K562 (cell line): ENCODE measurements around the gene SLC18B1. TPM values are rescaled to one million over a fixed set of nuclear protein-coding genes. Genes with fewer than 3 reads are reported as not detected.

ENCODE experiments used
- ARHGAP35 ChIP-seq: fragments of 450-650 bp; IDR thresholded peaks from 2 replicates; pipeline ENCODE4 v1.6.1; 2018; ENCODE audit not compliant: partially characterized antibody
- CAMTA2 ChIP-seq: fragments of 250-450 bp; sonication (Bioruptor Pico); conservative IDR thresholded peaks from 2 replicates; pipeline ENCODE4 v1.5.1; 2022
- CREB3 ChIP-seq: fragments of 450-650 bp; conservative IDR thresholded peaks from 2 replicates; pipeline ENCODE4 v1.6.1; 2016; ENCODE audit warnings: missing genetic modification characterization, low read depth, mild to moderate bottlenecking, missing compliant biosample characterization, moderate library complexity
- CSDE1 ChIP-seq, 2 experiments: fragments of 450-650 bp; IDR thresholded peaks; 2 replicates each; pipeline ENCODE4 v1.6.1; 2016; ENCODE audit warnings: mild to moderate bottlenecking in 1 of 2
- E4F1 ChIP-seq: fragments of 250-450 bp; sonication (Bioruptor Pico); IDR thresholded peaks from 2 replicates; pipeline ENCODE4 v1.5.0; 2021; ENCODE audit warnings: mild to moderate bottlenecking, borderline replicate concordance
- ELF2 ChIP-seq: fragments of 250-450 bp; sonication (Bioruptor Pico); IDR thresholded peaks from 2 replicates; pipeline ENCODE4 v1.5.0; 2021; ENCODE audit warnings: mild to moderate bottlenecking
- ESRRB ChIP-seq: fragments of 250-450 bp; sonication (Bioruptor Pico); IDR thresholded peaks from 2 replicates; pipeline ENCODE4 v1.5.0; 2020; ENCODE audit warnings: mild to moderate bottlenecking, moderate library complexity, borderline replicate concordance
- FUS ChIP-seq: fragments of 200-400 bp; formaldehyde crosslinking; optimal IDR thresholded peaks from 2 replicates; pipeline ENCODE3; 2017; ENCODE audit warnings: low read depth, low read length
- KAT8 ChIP-seq: fragments of 450-650 bp; IDR thresholded peaks from 2 replicates; pipeline ENCODE4 v1.6.1; 2016; ENCODE audit warnings: low read depth, mild to moderate bottlenecking
- KDM5B ChIP-seq: fragments of 200-600 bp; sonication (generic); IDR thresholded peaks from 2 replicates; pipeline ENCODE4 v1.6.1; 2012; ENCODE audit warnings: low read depth, mild to moderate bottlenecking, moderate library complexity, low read length, control low read depth, inconsistent platforms; ENCODE audit not compliant: insufficient replicate concordance
- KLF13 ChIP-seq: fragments of 450-650 bp; IDR thresholded peaks from 2 replicates; pipeline ENCODE4 v1.6.1; 2016; ENCODE audit warnings: missing genetic modification characterization, low read depth, mild to moderate bottlenecking, missing compliant biosample characterization, moderate library complexity, borderline replicate concordance
- NEUROD1 ChIP-seq: fragments of 150-350 bp; IDR thresholded peaks from 2 replicates; pipeline ENCODE4 v1.6.1; 2014; ENCODE audit warnings: borderline replicate concordance, low read length, low read depth; ENCODE audit not compliant: partially characterized antibody
- SPI1 ChIP-seq: IDR thresholded peaks from 2 replicates; pipeline ENCODE4 v1.6.1; 2011; ENCODE audit warnings: low read depth, low read length, control low read depth, borderline replicate concordance
- TARDBP ChIP-seq: fragments of 450-650 bp; IDR thresholded peaks from 2 replicates; pipeline ENCODE4 v1.6.1; 2016
- TEAD4 ChIP-seq, 2 experiments: sonication (generic) in 1 of 2; formaldehyde crosslinking in 1 of 2; IDR thresholded peaks; 2 replicates each; pipeline versions ENCODE4 v1.6.1 to v1.8.0; 2012 to 2022; ENCODE audit warnings: borderline replicate concordance in 1 of 2, inconsistent platforms in 1 of 2, low read length in 1 of 2, mild to moderate bottlenecking in 1 of 2, missing genetic modification reagents in 1 of 2
- THRA ChIP-seq: fragments of 450-650 bp; IDR thresholded peaks from 2 replicates; pipeline ENCODE4 v1.6.1; 2017; ENCODE audit warnings: mild to moderate bottlenecking, moderate library complexity
- THRB ChIP-seq: fragments of 450-650 bp; formaldehyde crosslinking; conservative IDR thresholded peaks from 2 replicates; pipeline ENCODE4 v1.4.0; 2022; ENCODE audit warnings: mild to moderate bottlenecking, missing genetic modification characterization
- ZNF444 ChIP-seq: fragments of 250-450 bp; sonication (Bioruptor Pico); IDR thresholded peaks from 2 replicates; pipeline ENCODE4 v1.4.0; 2020; ENCODE audit warnings: mild to moderate bottlenecking, moderate library complexity
- ZNF77 ChIP-seq: fragments of 250-450 bp; sonication (Bioruptor Pico); IDR thresholded peaks from 2 replicates; pipeline ENCODE4 v1.5.0; 2020
- polyA plus RNA-seq, 8 experiments: library from polyadenylated mRNA; depleted of rRNA in 4 of 8; stranded (reverse) in 5 of 8; unstranded in 3 of 8; fragments of >200 nt; fragmentation: Nextera tagmentation in 2 of 8; fragmentation: Illumina TruSeq in 1 of 8; extraction: Ambion mirVana in 2 of 8; extraction: Trizol in 1 of 8; gene quantifications; 2 replicates each; pipeline versions ENCODE4 v1.2.1 to v1.2.3, GENCODE V29; 2011 to 2014; ENCODE audit warnings: inconsistent platforms in 1 of 8, missing spikeins in 1 of 8
- total RNA-seq, 7 experiments: library from RNA; depleted of rRNA in 6 of 7; stranded (reverse); fragments of >200 nt in 6 of 7; fragmentation: Illumina TruSeq in 2 of 7; extraction: Trizol in 2 of 7; gene quantifications; 2 replicates each; pipeline versions ENCODE4 v1.2.1 to v1.2.3, GENCODE V29; 2011 to 2021; ENCODE audit warnings: low replicate concordance in 1 of 7
- TF ChIP-seq, protein P1 (sequence below): sonication (generic); formaldehyde crosslinking; IDR thresholded peaks from 2 replicates; pipeline ENCODE4 v1.8.1; 2023; ENCODE audit warnings: mild to moderate bottlenecking, missing genetic modification reagents

Gene SLC18B1
- total and polyA plus RNA-seq, 9 of the 15 experiments (the other 6 are each of a cell fraction or from before 2014, with no cell fraction given): 10.4 to 49.1 (median 32.0) TPM

GRCh38 chr6:132817554-132818403, 19.3 kb upstream of the SLC18B1 start (continued):
- TF ChIP-seq CREB3 (tag): no peak
- TF ChIP-seq KAT8: no peak
- TF ChIP-seq KDM5B: no peak
- no peak for TF ChIP-seq TEAD4 (IDR thresholded peaks at IDR 0.05; ENCODE audit: low read length)
- TF ChIP-seq TEAD4 (CRISPR knock-in tag; IDR thresholded peaks at IDR 0.05; ENCODE audit: borderline replicate concordance): no peak
- TF ChIP-seq CAMTA2 (CRISPR knock-in tag): no peak; the same call in 1 of the 2 replicates
- no peak for TF ChIP-seq ARHGAP35
- TF ChIP-seq THRA: no peak
- no peak for TF ChIP-seq ZNF444 (CRISPR knock-in tag)
- no peak for TF ChIP-seq ELF2 (CRISPR knock-in tag)
- no peak for TF ChIP-seq KLF13 (tag)
- no peak for TF ChIP-seq CSDE1 (IDR thresholded peaks at IDR 0.05)
- TF ChIP-seq, protein P1, sequence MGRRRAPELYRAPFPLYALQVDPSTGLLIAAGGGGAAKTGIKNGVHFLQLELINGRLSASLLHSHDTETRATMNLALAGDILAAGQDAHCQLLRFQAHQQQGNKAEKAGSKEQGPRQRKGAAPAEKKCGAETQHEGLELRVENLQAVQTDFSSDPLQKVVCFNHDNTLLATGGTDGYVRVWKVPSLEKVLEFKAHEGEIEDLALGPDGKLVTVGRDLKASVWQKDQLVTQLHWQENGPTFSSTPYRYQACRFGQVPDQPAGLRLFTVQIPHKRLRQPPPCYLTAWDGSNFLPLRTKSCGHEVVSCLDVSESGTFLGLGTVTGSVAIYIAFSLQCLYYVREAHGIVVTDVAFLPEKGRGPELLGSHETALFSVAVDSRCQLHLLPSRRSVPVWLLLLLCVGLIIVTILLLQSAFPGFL (CRISPR knock-in tag): no peak
- no peak for TF ChIP-seq NEUROD1
- TF ChIP-seq ZNF77 (CRISPR knock-in tag): 0 out of 2 replicates have a peak, but pooled peaks have one; percentile 78
- TF ChIP-seq THRB: 0 out of 2 replicates have a peak, but pooled peaks have one; percentile 15
- TF ChIP-seq SPI1: no peak
- no peak for TF ChIP-seq TARDBP
- TF ChIP-seq FUS: no peak
- no peak for TF ChIP-seq ESRRB (CRISPR knock-in tag)
- no peak for TF ChIP-seq E4F1
